Activated CD8-positive, alpha-beta memory T cell treated with anti-CD3 and anti-CD28 coated beads, Interleukin-2, amount 50 U/mL, for 4 hours (primary cell): ENCODE results near the gene LPAR1.
"Not testable (repeated sequence)": the region's sequence is repeated elsewhere in the genome, so short reads cannot be mapped to it uniquely, and the experiment has no call there.

ENCODE experiments used
- DNase-seq: peaks from one replicate; pipeline ENCODE4 v3.0.0-alpha.2; 2020

Gene LPAR1

GRCh38 chr9:110861370-110862110 lies 176.7 kb downstream of the LPAR1 start:
- DNase-seq = not testable (repeated sequence)

GRCh38 chr9:110856772-110857171 lies 181.5 kb downstream of the LPAR1 start:
- no peak for DNase-seq

DNA sequence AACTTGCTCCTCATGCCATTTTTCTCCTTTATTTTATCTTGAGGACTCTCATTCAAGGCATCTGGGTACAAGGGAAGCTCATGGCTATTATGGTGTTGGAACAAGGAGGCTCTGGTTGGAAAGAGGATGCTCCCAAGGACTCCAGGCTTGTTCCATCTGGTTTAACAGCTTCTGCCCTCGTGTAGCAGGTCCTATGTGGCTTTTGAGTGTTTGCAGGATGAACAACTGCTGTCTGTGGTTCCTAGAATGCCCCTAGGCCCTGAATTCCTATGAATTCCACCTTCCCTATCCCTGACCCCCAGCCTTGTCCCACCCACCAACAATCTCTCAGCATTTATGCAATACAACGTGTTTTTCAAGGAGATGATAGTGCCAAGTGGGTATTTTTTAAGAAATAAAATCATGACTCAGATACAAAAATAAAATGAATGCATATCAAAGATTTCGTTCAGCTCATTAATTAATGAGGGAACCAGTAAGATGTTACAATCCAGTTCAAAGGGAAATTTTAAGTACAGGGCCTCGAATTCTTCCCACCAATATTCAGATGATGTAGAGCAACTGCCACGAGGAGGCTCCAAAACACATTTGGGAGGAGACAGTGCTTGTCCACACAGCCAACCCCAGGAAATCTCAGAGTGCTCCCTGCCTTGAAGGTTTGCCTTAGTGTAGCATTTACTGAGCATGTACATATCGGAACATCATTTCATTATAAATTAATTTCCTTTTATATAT lies 187.7 kb downstream of the LPAR1 start:
- DNase-seq = no peak

GRCh38 chr9:110847671-110848070 lies 190.6 kb downstream of the LPAR1 start:
- no peak for DNase-seq

DNA sequence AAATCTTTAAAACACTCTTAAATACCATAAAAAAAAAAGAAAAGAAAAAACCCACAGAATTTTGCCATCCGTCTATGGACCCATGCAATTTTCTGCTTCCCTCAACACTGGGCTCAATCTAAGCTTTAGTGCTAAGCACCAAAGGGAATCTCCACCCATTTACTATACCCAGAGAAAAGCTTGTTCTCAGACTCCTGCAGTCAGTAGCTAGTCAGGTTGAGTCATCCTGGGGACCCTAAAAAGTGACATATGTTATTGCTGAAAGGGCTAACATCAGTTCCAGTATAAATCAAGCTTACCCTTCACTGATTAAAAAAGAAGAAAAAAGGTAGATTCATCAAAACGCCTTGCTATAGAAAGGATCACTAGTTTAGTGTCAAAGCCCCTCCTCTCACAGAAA lies 192.1 kb downstream of the LPAR1 start:
- DNase-seq = no peak

DNA sequence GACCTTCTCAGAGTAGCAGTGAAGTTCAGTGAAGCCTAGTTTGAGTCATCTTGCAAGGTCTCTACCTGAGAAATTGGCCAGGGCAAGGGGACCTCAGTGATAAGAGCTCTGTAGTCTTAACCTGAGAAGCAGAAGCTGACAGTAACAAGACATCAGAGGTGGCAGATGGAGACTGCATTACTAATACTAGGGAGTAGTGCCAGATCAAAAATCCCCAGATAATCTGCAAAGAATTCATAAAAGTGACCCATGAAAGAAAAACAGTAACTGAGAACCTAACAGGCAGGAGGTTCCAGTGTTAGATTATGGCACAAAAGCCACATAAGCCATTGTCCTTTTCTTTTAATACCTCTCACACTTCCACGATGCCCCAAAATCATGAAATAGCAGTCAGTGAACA lies 194.1 kb downstream of the LPAR1 start:
- no peak for DNase-seq

DNA sequence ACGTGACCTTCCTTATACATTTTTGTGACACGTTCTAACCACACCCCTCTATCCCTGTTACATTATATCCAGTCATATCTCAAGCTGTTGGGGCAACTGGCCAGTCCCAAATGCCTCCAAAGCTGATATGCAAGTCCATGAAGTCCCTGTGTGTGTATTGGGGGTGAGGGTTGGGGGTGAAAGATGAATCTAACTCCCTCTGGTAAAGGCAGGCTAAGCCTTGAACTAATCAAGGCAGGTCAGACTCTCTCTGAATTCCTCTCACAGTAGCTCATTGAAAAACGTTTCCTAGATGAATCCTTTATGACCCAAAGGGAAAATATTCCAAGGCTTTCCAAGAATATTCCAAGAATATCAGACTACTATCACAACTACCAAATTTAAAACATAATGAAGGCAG lies 195.3 kb downstream of the LPAR1 start:
- no peak for DNase-seq

DNA sequence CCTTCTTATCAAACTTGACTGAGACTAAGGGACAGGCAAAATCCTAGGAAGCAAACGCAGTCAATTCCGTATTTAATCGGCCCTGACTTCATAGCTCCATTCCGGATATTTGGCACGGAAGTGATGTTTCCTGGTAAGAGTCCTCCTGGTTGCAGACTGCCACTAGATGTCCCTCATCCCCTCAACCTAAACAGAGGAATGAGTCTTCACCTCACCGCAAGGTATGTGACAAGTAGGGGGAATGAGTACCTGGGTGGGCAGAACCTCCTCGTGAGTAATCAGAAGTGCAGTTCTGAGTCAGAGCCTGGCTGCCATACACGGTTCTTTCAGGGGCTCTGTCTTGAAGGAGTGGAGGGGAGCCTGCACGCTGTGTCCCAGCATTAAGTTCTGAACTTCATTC lies 196.1 kb downstream of the LPAR1 start:
- DNase-seq = no peak

DNA sequence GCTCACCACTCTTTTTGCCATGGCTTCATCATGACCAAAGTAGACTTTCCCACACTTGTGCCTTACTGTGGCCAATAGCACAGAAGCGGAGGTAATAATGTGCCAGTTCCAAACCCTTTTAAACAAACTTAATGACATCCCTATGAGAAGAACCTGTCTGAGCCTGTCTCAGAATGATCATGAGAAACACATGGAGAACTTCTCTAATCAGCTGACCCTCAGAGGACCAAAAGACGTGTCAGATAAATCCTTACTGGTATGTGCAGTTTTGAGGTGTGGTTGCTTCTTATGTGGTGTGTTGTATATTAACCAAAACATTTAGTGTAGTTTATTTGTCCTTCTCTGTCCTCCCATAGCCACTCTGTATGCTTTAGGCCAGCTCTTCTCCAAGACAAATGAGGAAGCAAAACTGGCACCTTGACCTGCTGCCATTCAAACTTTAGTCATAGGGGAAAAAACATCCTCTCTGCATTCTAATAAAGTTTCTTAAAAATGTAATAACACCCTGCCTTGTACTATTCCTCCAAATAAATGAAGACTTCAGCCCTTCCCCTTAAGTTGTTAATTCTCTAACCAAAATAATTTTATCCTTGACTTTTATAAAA lies 200.8 kb downstream of the LPAR1 start:
- no peak for DNase-seq

GRCh38 chr9:110835859-110836271 lies 202.4 kb downstream of the LPAR1 start:
- DNase-seq = no peak

DNA sequence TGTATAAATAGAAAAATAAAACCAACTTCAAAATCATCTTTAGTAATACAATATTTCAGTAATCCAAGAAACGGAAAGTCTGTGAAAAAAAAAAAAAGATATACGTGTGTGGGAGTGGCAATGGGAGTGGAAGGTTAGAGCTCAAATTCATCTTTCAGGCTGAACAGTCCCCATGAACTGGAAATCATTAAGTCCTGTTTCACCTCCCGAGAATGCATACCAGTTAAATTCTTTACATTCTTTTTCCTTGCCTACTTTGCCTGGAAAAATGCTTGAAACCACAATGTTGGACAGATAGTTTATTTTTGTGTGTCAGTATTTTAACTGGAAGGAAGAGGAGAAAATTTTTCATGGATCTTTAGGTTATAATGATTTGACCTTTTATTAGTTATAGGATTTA lies 202.9 kb downstream of the LPAR1 start:
- no peak for DNase-seq

DNA sequence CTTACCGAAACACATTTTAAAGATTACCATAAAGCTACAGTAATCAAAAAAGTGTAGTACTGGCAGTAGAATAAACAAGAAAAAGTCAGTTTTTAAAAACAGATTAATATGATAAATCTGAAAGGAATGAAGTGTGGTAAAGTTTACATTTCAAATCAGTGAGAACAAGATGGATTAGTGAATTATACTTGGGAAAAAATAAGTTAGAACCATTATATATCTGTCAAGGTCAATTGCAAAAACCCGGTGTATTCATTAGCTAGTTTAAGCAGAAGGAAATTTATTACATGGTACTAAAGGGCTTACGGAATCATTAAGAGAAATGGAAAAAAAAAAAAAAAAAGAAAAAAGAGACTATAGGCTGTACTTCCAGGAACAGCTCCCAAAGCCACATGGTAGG lies 205.3 kb downstream of the LPAR1 start:
- DNase-seq = no peak

GRCh38 chr9:110830495-110830894 lies 207.8 kb downstream of the LPAR1 start:
- no peak for DNase-seq

DNA sequence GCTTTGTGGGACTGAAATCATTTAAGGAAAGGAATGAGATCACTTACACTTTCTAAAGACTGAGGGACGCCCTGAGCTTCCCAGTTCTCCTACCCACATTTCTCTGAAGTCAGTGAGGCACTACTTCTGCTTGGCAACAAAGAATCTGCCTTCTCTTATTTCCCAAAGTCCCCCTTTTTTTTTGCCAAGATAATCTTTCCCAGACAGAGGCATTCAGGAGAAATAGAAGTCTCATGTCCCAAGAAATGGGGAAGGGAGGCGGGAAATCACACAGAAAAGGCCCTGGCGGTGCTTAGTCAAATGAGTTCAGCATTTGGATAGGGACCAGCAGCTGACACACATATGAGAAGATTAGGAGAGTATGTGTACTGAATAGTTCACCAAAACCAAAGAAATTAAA lies 210.0 kb downstream of the LPAR1 start:
- DNase-seq = no peak

GRCh38 chr9:110826400-110826799 lies 211.9 kb downstream of the LPAR1 start:
- DNase-seq = not testable (repeated sequence)

DNA sequence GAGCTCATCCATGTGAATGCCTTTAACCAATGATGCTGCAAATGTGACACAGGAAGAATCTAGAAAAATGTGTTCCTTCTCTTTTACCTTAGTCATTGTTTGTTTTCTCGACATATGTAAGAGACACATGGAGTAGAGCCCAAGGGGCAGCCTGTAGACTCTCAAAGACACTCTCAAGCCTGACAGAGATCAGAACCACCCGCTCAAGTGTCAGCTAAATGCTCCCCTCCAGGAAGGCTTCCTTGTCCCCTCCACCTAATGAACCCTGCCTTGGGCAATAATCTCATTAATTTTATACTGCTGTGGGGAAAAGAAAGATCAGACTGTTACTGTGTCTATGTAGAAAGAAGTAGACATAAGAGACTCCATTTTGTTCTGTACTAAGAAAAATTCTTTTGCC lies 212.3 kb downstream of the LPAR1 start:
- no peak for DNase-seq

GRCh38 chr9:110825129-110825528 lies 213.1 kb downstream of the LPAR1 start:
- not testable (repeated sequence) for DNase-seq
